ENCODE results near the gene ST8SIA4. TPM values are rescaled to one million over a fixed set of nuclear protein-coding genes. Genes with fewer than 3 reads are reported as not detected.

ST8SIA4 gene
- polyA plus RNA-seq, 1 experiment = not detected

DNA sequence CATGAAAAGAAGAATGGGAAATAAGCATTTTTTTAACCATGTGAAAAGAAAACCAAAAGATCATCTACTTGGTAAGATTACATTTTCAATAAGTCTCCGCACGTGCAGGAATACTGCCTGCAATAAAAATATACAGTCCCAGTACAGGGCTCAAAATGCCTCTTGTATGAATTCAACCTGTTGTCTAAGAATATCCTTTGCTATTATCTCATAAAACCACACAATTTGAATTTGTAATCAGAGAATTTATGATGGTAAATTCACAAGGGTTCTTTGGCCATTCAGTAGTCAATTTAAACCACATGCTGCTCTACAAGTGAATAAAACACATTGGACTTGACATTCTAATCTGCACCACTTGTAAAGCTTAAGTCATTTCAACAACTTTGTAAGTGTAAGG, 46.6 kb downstream of the ST8SIA4 start:
- POLR2A ChIA-PET = no interaction called here
- Histone ChIP-seq H3K4me3 (ENCODE audit: low read depth, low read length) (no peak overlapping the region), H3K27me3 (ENCODE audit: control insufficient read depth, insufficient read depth, low read length) (no peaks in the 10 kb centered on the region), H3K36me3 (ENCODE audit: control insufficient read depth, insufficient read depth, low read length) (no peaks in the 10 kb centered on the region)
- CTCF ChIA-PET = no interaction called here
- DNase-seq (ENCODE audit: low read depth) = no peak
- TF ChIP-seq, protein P1, sequence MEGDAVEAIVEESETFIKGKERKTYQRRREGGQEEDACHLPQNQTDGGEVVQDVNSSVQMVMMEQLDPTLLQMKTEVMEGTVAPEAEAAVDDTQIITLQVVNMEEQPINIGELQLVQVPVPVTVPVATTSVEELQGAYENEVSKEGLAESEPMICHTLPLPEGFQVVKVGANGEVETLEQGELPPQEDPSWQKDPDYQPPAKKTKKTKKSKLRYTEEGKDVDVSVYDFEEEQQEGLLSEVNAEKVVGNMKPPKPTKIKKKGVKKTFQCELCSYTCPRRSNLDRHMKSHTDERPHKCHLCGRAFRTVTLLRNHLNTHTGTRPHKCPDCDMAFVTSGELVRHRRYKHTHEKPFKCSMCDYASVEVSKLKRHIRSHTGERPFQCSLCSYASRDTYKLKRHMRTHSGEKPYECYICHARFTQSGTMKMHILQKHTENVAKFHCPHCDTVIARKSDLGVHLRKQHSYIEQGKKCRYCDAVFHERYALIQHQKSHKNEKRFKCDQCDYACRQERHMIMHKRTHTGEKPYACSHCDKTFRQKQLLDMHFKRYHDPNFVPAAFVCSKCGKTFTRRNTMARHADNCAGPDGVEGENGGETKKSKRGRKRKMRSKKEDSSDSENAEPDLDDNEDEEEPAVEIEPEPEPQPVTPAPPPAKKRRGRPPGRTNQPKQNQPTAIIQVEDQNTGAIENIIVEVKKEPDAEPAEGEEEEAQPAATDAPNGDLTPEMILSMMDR (IDR thresholded peaks at IDR 0.05; ENCODE audit: insufficient read depth, low read depth, low read length) = no peak

DNA sequence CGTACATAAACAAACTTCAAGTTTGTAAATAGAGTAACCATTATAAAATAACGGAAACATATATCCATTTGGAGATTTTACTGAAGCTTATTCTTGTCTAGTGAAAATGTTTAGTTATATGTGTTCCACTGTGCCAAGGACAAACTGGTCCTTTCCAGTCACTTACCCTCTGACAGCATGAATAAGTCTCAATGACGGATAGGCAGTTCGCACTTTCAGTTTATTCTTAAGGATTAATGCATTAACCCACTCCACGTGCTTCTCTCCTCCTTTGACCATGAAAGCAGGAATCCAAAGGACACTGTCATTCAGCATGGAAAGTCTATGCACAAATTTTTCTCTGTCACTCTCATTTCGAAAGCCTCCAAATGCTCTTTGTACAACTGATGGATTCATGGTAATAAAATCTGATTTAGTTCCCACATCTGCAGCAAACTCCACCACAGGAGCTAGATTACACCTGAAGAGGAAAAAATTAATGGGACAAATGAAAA, 47.1 kb downstream of the ST8SIA4 start:
- Histone ChIP-seq H3K27me3 (ENCODE audit: control insufficient read depth, insufficient read depth, low read length) (no peaks in the 10 kb centered on the region), H3K4me3 (ENCODE audit: low read depth, low read length) (no peak overlapping the region), H3K36me3 (ENCODE audit: control insufficient read depth, insufficient read depth, low read length) (no peaks in the 10 kb centered on the region)
- TF ChIP-seq, protein P1 (IDR thresholded peaks at IDR 0.05; ENCODE audit: insufficient read depth, low read depth, low read length) = no peak
- CTCF ChIA-PET = no interaction called here
- POLR2A ChIA-PET = no interaction called here
- DNase-seq (ENCODE audit: low read depth) = no peak

GRCh38 chr5:100855295-100855694, 47.8 kb downstream of the ST8SIA4 start:
- ChIA-PET POLR2A (no interaction called here), CTCF (no interaction called here)
- Histone ChIP-seq H3K27me3 (ENCODE audit: control insufficient read depth, insufficient read depth, low read length) (no peaks in the 10 kb centered on the region), H3K36me3 (ENCODE audit: control insufficient read depth, insufficient read depth, low read length) (no peaks in the 10 kb centered on the region), H3K4me3 (ENCODE audit: low read depth, low read length) (no peak overlapping the region)
- DNase-seq (ENCODE audit: low read depth) = no peak
- TF ChIP-seq, protein P1 (IDR thresholded peaks at IDR 0.05; ENCODE audit: insufficient read depth, low read depth, low read length) = no peak

DNA sequence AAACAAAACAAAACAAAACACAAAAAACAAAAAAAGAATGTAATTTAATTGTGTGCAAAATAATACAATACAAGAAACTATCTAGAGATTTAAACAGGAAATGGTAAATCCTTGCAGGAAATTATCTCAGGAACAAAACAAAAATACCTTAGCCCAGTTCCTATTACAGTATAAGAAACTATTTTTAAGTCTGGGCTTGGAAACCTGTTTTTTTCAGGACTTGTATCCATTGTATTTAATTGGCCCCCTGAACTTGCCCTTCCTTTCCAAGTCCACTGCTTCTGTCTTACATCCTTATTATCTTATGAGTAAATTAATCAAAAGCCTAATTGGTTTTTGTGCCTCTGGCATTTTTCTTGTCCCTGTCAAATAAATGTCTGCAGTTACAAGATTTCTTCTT, 48.5 kb downstream of the ST8SIA4 start:
- CTCF ChIA-PET = no interaction called here
- POLR2A ChIA-PET = no interaction called here
- no peak overlapping the region for H3K4me3 ChIP-seq (ENCODE audit: low read depth, low read length)
- TF ChIP-seq, protein P1 (IDR thresholded peaks at IDR 0.05; ENCODE audit: insufficient read depth, low read depth, low read length) = no peak
- DNase-seq (ENCODE audit: low read depth) = no peak
- no peaks in the 10 kb centered on the region for H3K27me3 ChIP-seq (ENCODE audit: control insufficient read depth, insufficient read depth, low read length)
- H3K36me3 ChIP-seq (ENCODE audit: control insufficient read depth, insufficient read depth, low read length) = no peaks in the 10 kb centered on the region

DNA sequence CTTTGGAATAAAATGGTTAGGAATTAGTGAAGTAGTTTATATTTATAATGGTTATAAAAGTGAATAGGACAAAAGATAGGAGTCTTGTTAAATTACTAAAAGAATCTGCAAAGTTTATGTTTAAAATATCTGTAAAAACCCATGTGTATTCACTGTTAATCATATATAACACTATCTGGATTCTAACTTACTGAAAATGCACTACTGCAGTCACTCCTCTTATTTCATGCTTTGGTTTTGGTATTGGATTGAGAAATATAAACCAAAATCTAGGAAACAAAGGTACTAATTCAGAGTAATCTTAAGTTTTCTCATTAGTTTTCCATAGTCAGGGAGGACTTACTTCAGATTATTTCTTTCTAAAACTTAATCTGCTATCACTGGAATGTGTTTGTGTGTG, 49.5 kb downstream of the ST8SIA4 start:
- no peaks in the 10 kb centered on the region for H3K27me3 ChIP-seq (ENCODE audit: control insufficient read depth, insufficient read depth, low read length)
- TF ChIP-seq, protein P1 (IDR thresholded peaks at IDR 0.05; ENCODE audit: insufficient read depth, low read depth, low read length) = no peak
- no peak for DNase-seq (ENCODE audit: low read depth)
- no peaks in the 10 kb centered on the region for H3K36me3 ChIP-seq (ENCODE audit: control insufficient read depth, insufficient read depth, low read length)
- no peak overlapping the region for H3K4me3 ChIP-seq (ENCODE audit: low read depth, low read length)
- ChIA-PET POLR2A (no interaction called here), CTCF (no interaction called here)

Data from BJ (cell line).